GM19372 (cell line): ENCODE data around the gene KRTAP10-4.
"Not testable (repeated sequence)": the region's sequence is repeated elsewhere in the genome, so short reads cannot be mapped to it uniquely, and the experiment has no call there.

Experiments
- ATAC-seq: cut with Tn5 transposase; IDR thresholded peaks from one replicate; pipeline ENCODE4 v1.9.1; 2021; ENCODE audit warnings: mild to moderate bottlenecking, low read depth, moderate library complexity; ENCODE audit not compliant: unreplicated experiment

KRTAP10-4 gene

GRCh38 chr21:44555200-44555875 lies 18.2 kb upstream of the KRTAP10-4 start:
- no peak for ATAC-seq

GRCh38 chr21:44556879-44557278 lies 16.6 kb upstream of the KRTAP10-4 start:
- no peak for ATAC-seq

GRCh38 chr21:44557491-44558328 lies 15.8 kb upstream of the KRTAP10-4 start:
- no peak for ATAC-seq

- not testable (repeated sequence) for ATAC-seq
Observed at GRCh38 chr21:44558329-44558675, 15.2 kb upstream of the KRTAP10-4 start.

GRCh38 chr21:44558695-44559094 lies 14.8 kb upstream of the KRTAP10-4 start, which contains the start of gene KRTAP10-3:
KRTAP10-3 (minus strand) TSS chr21:44558795; CDS start chr21:44558715, 80 bp downstream.
- no peak for ATAC-seq

GRCh38 chr21:44564099-44564498 lies 9.4 kb upstream of the KRTAP10-4 start:
- ATAC-seq: no peak

GRCh38 chr21:44564886-44565598 lies 8.5 kb upstream of the KRTAP10-4 start:
- no peak for ATAC-seq

- ATAC-seq: no peak
Observed at GRCh38 chr21:44566403-44566802, 7.1 kb upstream of the KRTAP10-4 start.

- no peak for ATAC-seq
Observed at GRCh38 chr21:44567481-44568171, 5.9 kb upstream of the KRTAP10-4 start.

GRCh38 chr21:44568261-44568660 lies 5.3 kb upstream of the KRTAP10-4 start:
- ATAC-seq: no peak

- no peak for ATAC-seq
Observed at GRCh38 chr21:44568667-44569556, 4.6 kb upstream of the KRTAP10-4 start.

GRCh38 chr21:44569861-44570517 lies 3.5 kb upstream of the KRTAP10-4 start:
- no peak for ATAC-seq

GRCh38 chr21:44571296-44571695 lies 2.2 kb upstream of the KRTAP10-4 start:
- ATAC-seq: no peak

GRCh38 chr21:44571844-44572782 lies 1.4 kb upstream of the KRTAP10-4 start:
- ATAC-seq: no peak

GRCh38 chr21:44572959-44573583 lies 458 bp upstream of the KRTAP10-4 start:
- no peak for ATAC-seq

GRCh38 chr21:44574457-44575306 lies 1.2 kb downstream of the KRTAP10-4 start:
- no peak for ATAC-seq
